Measurements from ENCODE around the gene PRMT6.
A peak's percentile ranks its signal among the peaks of the same experiment; 100 is the strongest.
"Not testable (repeated sequence)": the region's sequence is repeated elsewhere in the genome, so short reads cannot be mapped to it uniquely, and the experiment has no call there.

The PRMT6 gene

DNA sequence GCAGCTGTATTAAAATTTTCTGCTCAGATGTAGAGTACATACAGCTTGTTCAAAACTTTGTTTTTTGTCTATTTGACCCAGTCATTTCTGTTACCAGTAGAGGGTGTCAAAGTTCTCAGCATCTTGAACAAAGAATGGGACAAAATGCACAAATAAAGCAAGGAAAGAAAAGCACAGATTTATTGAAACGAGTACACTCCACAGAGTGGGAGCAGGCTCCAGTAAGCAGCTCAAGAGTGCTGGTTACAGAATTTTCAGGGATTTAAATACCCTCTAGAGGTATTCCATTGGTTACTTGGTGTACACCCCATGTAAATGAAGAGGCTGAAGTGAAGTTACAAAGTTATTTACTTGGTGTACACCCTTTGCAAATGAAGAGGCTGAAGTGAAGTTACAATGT, 8.9 kb upstream of the PRMT6 start:
- Histone ChIP-seq H2AFZ (ENCODE audit: low read length) (no peak overlapping the region), H3K4me3 (ENCODE audit: low read depth, low read length, poor library complexity, severe bottlenecking) (no peak overlapping the region), H4K20me1 (ENCODE audit: insufficient read depth, low read length) (no peaks in the 10 kb centered on the region), H3K9me2 (ENCODE audit: low read depth, low read length) (no peaks in the 10 kb centered on the region), H3K9ac (ENCODE audit: low read length) (no peak overlapping the region), H3F3A (ENCODE audit: insufficient read depth, low read length) (no peaks in the 10 kb centered on the region), H3K27ac (ENCODE audit: low read depth, low read length, poor library complexity, severe bottlenecking) (no peak overlapping the region), H3K27me3 (ENCODE audit: insufficient read depth, low read length) (no peaks in the 10 kb centered on the region), H3K4me2 (ENCODE audit: low read length) (no peak overlapping the region), H3K4me1 (ENCODE audit: insufficient read depth, low read length, severe bottlenecking) (no peaks in the 10 kb centered on the region), H3K36me3 (ENCODE audit: insufficient read depth, low read length) (no peaks in the 10 kb centered on the region), H3K9me3 (ENCODE audit: low read length) (no peaks in the 10 kb centered on the region), H3K79me2 (ENCODE audit: insufficient read depth, low read length) (no peaks in the 10 kb centered on the region)
- TF ChIP-seq, protein P1, sequence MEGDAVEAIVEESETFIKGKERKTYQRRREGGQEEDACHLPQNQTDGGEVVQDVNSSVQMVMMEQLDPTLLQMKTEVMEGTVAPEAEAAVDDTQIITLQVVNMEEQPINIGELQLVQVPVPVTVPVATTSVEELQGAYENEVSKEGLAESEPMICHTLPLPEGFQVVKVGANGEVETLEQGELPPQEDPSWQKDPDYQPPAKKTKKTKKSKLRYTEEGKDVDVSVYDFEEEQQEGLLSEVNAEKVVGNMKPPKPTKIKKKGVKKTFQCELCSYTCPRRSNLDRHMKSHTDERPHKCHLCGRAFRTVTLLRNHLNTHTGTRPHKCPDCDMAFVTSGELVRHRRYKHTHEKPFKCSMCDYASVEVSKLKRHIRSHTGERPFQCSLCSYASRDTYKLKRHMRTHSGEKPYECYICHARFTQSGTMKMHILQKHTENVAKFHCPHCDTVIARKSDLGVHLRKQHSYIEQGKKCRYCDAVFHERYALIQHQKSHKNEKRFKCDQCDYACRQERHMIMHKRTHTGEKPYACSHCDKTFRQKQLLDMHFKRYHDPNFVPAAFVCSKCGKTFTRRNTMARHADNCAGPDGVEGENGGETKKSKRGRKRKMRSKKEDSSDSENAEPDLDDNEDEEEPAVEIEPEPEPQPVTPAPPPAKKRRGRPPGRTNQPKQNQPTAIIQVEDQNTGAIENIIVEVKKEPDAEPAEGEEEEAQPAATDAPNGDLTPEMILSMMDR (IDR thresholded peaks at IDR 0.05; ENCODE audit: low read length), result peak; percentile 39; the same call in 1 of the 2 replicates
- TF ChIP-seq EZH2 (IDR thresholded peaks at IDR 0.05; ENCODE audit: borderline replicate concordance, low read length), result no peak

DNA sequence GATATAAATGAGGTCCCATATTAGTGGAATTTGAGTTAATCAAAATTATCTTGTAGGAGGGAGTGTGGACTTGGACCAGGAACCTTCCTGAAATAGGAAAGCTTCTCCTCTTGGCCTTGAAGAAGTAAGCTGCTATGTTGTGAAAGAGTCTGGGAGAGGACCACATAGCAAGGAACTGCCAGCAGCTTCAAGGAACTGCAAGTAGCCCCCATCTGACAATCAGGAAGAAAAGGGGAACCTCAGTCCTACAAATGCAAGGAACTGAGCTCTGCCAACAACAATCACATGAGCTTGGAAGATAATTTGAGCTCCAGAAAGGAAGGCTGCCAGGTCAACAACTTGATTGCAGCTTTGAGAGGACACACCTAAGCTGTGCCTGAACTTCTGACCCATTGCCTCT, 8.2 kb upstream of the PRMT6 start:
- no peak for TF ChIP-seq EZH2 (IDR thresholded peaks at IDR 0.05; ENCODE audit: borderline replicate concordance, low read length)
- TF ChIP-seq, protein P1 (IDR thresholded peaks at IDR 0.05; ENCODE audit: low read length), result no peak
- Histone ChIP-seq H3K4me2 (ENCODE audit: low read length) (no peak overlapping the region), H3K36me3 (ENCODE audit: insufficient read depth, low read length) (no peaks in the 10 kb centered on the region)

DNA sequence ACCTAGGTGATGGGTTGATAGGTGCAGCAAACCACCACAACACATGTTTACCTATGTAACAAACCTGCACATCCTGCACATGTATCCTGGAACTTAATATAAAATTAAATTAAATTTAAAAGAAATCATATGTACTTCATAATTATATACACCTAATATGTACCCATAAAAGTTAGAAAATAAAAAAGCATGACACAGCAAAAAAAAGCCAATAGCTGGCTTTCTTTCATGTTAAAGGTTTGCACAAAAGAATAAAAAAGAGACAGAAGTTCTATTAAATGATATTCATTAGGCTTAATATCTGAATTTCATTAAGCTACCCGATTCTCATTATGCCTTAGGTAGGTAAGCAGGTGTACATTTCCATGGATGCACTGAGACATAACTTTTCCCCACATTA, 5.2 kb upstream of the PRMT6 start:
- no peak for TF ChIP-seq EZH2 (IDR thresholded peaks at IDR 0.05; ENCODE audit: borderline replicate concordance, low read length)
- TF ChIP-seq, protein P1 (IDR thresholded peaks at IDR 0.05; ENCODE audit: low read length), result no peak
- no peak overlapping the region for H2AFZ ChIP-seq (ENCODE audit: low read length)
- no peaks in the 10 kb centered on the region for H3K36me3 ChIP-seq (ENCODE audit: insufficient read depth, low read length)
- no peaks in the 10 kb centered on the region for H3F3A ChIP-seq (ENCODE audit: insufficient read depth, low read length)
- no peaks in the 10 kb centered on the region for H4K20me1 ChIP-seq (ENCODE audit: insufficient read depth, low read length)
- no peak overlapping the region for H3K4me2 ChIP-seq (ENCODE audit: low read length)
- no peaks in the 10 kb centered on the region for H3K27me3 ChIP-seq (ENCODE audit: insufficient read depth, low read length)
- no peaks in the 10 kb centered on the region for H3K9me3 ChIP-seq (ENCODE audit: low read length)
- no peak overlapping the region for H3K9ac ChIP-seq (ENCODE audit: low read length)
- no peaks in the 10 kb centered on the region for H3K9me2 ChIP-seq (ENCODE audit: low read depth, low read length)
- H3K4me1 ChIP-seq (ENCODE audit: insufficient read depth, low read length, severe bottlenecking), result peaks cover 4% of the 10 kb centered on the region
- no peaks in the 10 kb centered on the region for H3K79me2 ChIP-seq (ENCODE audit: insufficient read depth, low read length)
- no peak overlapping the region for H3K4me3 ChIP-seq (ENCODE audit: low read depth, low read length, poor library complexity, severe bottlenecking)
- no peak overlapping the region for H3K27ac ChIP-seq (ENCODE audit: low read depth, low read length, poor library complexity, severe bottlenecking)

More for the DNA sequence above, 8.2 kb upstream of the PRMT6 start:
- Histone ChIP-seq H3K4me1 (ENCODE audit: insufficient read depth, low read length, severe bottlenecking) (no peaks in the 10 kb centered on the region), H3K9me2 (ENCODE audit: low read depth, low read length) (no peaks in the 10 kb centered on the region), H3K79me2 (ENCODE audit: insufficient read depth, low read length) (no peaks in the 10 kb centered on the region), H3K4me3 (ENCODE audit: low read depth, low read length, poor library complexity, severe bottlenecking) (no peak overlapping the region), H3K9me3 (ENCODE audit: low read length) (no peaks in the 10 kb centered on the region), H2AFZ (ENCODE audit: low read length) (no peak overlapping the region), H3F3A (ENCODE audit: insufficient read depth, low read length) (no peaks in the 10 kb centered on the region), H3K9ac (ENCODE audit: low read length) (no peak overlapping the region), H4K20me1 (ENCODE audit: insufficient read depth, low read length) (no peaks in the 10 kb centered on the region), H3K27me3 (ENCODE audit: insufficient read depth, low read length) (no peaks in the 10 kb centered on the region), H3K27ac (ENCODE audit: low read depth, low read length, poor library complexity, severe bottlenecking) (no peak overlapping the region)

DNA sequence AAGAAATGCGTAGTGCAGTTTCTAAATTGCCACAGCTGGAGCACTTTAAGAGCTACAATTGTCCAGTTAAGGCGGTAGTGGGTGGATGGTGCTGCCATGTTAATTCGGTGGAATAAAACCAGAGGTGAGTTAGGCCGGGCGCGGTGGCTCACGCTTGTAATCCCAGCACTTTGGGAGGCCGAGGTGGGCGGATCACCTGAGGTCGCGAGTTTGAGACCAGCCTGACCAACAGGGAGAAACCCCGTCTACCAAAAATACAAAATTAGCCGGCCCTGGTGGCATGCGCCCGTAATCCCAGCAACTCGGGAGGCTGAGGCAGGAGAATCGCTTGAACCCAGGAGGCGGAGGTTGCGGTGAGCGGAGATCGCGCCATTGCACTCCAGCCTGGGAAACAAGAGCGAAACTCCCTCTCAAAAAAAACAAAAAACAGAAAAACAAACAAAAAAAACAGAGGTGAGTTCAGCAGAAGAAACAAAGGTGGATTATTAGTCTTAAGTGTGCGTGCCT, 502 bp upstream of the PRMT6 start:
- Histone ChIP-seq H3K4me1 (ENCODE audit: insufficient read depth, low read length, severe bottlenecking) (peaks cover 23% of the 10 kb centered on the region), H3K9ac (ENCODE audit: low read length) (peak overlapping the region; percentile 94), H3K36me3 (ENCODE audit: insufficient read depth, low read length) (peaks cover 17% of the 10 kb centered on the region), H3K4me3 (ENCODE audit: low read depth, low read length, poor library complexity, severe bottlenecking) (peak overlapping the region; percentile 91), H2AFZ (ENCODE audit: low read length) (0 out of 2 replicates have a peak overlapping the region, but pooled peaks have one; percentile 39), H3K4me2 (ENCODE audit: low read length) (peak overlapping the region; percentile 98)
- not testable (repeated sequence) for H3K27ac ChIP-seq (ENCODE audit: low read depth, low read length, poor library complexity, severe bottlenecking); H3K27me3 ChIP-seq (ENCODE audit: insufficient read depth, low read length); H3K79me2 ChIP-seq (ENCODE audit: insufficient read depth, low read length); H3K9me3 ChIP-seq (ENCODE audit: low read length); H3K9me2 ChIP-seq (ENCODE audit: low read depth, low read length); H3F3A ChIP-seq (ENCODE audit: insufficient read depth, low read length); H4K20me1 ChIP-seq (ENCODE audit: insufficient read depth, low read length)

Data from OCI-LY1 (cell line).